ENCODE measurements around the gene CRIP3. TPM values are rescaled to one million over a fixed set of nuclear protein-coding genes. Genes with fewer than 3 reads are reported as not detected.

Gene CRIP3
- total and polyA plus RNA-seq, 2 of the 13 experiments (the other 11 are each of a cell fraction or from before 2014, with no cell fraction given) = 6.3 to 9.3 TPM

DNA sequence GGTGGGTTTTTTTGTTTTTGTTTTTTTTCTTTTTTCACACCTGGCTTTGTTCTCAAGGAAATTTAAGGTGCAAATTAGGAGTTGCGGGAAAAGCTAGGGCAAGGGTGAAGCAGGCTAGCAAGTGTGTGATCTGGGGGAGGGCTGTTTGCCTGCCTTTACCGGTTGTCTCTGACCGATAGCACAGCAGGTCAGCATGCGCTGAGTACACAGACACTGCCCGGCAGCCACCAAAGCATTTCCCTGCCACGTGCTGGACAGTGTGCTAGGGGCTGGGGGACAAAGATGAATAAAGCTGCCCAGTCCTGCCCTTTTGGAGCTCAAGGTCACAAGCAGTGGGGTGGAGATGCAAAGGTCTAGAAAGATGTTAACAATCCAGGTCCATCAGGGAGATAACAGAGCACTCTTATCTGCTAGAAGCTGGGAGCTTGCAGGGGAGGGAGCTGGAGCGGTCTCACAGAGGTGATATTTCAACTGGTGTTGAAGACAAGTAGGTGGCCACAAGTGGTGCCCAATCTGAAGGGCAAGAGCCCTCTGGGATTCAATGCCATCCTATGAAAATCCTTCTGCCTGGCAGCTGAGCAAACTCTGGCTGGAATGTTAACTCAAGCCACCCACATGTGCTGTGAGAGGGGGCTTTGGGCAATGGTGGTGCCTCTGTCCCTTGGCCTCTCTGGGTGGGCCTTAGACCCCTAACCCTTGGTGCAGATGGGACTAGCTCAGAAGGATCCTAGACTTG, 40.8 kb downstream of the CRIP3 start (continued):
- TF ChIP-seq, protein P1, sequence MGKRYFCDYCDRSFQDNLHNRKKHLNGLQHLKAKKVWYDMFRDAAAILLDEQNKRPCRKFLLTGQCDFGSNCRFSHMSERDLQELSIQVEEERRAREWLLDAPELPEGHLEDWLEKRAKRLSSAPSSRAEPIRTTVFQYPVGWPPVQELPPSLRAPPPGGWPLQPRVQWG (CRISPR knock-in tag; IDR thresholded peaks at IDR 0.05; ENCODE audit: borderline replicate concordance, low read depth) = peak; percentile 93; the same call in 1 of the 2 replicates
- peak; percentile 100 for TF ChIP-seq HDAC1 (CRISPR knock-in tag; IDR thresholded peaks at IDR 0.05)
- peak; percentile 95 for TF ChIP-seq ZBED4 (CRISPR knock-in tag; IDR thresholded peaks at IDR 0.05; ENCODE audit: borderline replicate concordance)
- peak; percentile 100 for TF ChIP-seq HMG20A (CRISPR knock-in tag; IDR thresholded peaks at IDR 0.05; ENCODE audit: borderline replicate concordance)
- TF ChIP-seq NKX3-1 (CRISPR knock-in tag; IDR thresholded peaks at IDR 0.05) = peak; percentile 95
- peak; percentile 85 for TF ChIP-seq ZNF709 (CRISPR knock-in tag; IDR thresholded peaks at IDR 0.05)
- peak; percentile 99 for TF ChIP-seq ZNF780A (CRISPR knock-in tag; IDR thresholded peaks at IDR 0.05)
- no peak for TF ChIP-seq ZC3H4 (CRISPR knock-in tag; IDR thresholded peaks at IDR 0.05; ENCODE audit: borderline replicate concordance)
- no peak for TF ChIP-seq ZNF496 (CRISPR knock-in tag; IDR thresholded peaks at IDR 0.05; ENCODE audit: insufficient replicate concordance)
- TF ChIP-seq, protein P2, sequence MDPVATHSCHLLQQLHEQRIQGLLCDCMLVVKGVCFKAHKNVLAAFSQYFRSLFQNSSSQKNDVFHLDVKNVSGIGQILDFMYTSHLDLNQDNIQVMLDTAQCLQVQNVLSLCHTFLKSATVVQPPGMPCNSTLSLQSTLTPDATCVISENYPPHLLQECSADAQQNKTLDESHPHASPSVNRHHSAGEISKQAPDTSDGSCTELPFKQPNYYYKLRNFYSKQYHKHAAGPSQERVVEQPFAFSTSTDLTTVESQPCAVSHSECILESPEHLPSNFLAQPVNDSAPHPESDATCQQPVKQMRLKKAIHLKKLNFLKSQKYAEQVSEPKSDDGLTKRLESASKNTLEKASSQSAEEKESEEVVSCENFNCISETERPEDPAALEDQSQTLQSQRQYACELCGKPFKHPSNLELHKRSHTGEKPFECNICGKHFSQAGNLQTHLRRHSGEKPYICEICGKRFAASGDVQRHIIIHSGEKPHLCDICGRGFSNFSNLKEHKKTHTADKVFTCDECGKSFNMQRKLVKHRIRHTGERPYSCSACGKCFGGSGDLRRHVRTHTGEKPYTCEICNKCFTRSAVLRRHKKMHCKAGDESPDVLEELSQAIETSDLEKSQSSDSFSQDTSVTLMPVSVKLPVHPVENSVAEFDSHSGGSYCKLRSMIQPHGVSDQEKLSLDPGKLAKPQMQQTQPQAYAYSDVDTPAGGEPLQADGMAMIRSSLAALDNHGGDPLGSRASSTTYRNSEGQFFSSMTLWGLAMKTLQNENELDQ (CRISPR knock-in tag; IDR thresholded peaks at IDR 0.05; ENCODE audit: borderline replicate concordance) = peak; percentile 86; the same call in 1 of the 2 replicates
- TF ChIP-seq ZNF451 (CRISPR knock-in tag; IDR thresholded peaks at IDR 0.05) = peak; percentile 99
- TF ChIP-seq SNAPC4 (CRISPR knock-in tag; IDR thresholded peaks at IDR 0.05) = peak; percentile 92; the same call in 1 of the 2 replicates
- peak; percentile 100 for TF ChIP-seq RARA (CRISPR knock-in tag; IDR thresholded peaks at IDR 0.05)
- TF ChIP-seq GMEB2 (CRISPR knock-in tag; IDR thresholded peaks at IDR 0.05; ENCODE audit: low read depth) = no peak
- peak; percentile 94 for TF ChIP-seq SP4 (CRISPR knock-in tag; IDR thresholded peaks at IDR 0.05)
